SHP77 treated with DMSO at 0.1 percent for 48 hours (cell line): ENCODE results near the gene OSM.

Experiments used
- DNase-seq: peaks from one replicate; lab custom pipeline; 2025; lab: John Stamatoyannopoulos, UW

The OSM gene

GRCh38 chr22:30266445-30267381, at the start of gene OSM:
Gene OSM (minus strand): TSS chr22:30266851. CDS start chr22:30266799, 52 bp downstream.
- DNase-seq: no peak

GRCh38 chr22:30315962-30316576, 49.4 kb upstream of the OSM start:
- no peak for DNase-seq

GRCh38 chr22:30314915-30315314, 48.3 kb upstream of the OSM start:
- no peak for DNase-seq

- no peak for DNase-seq
Measured at GRCh38 chr22:30313527-30314363, 47.1 kb upstream of the OSM start.

DNA sequence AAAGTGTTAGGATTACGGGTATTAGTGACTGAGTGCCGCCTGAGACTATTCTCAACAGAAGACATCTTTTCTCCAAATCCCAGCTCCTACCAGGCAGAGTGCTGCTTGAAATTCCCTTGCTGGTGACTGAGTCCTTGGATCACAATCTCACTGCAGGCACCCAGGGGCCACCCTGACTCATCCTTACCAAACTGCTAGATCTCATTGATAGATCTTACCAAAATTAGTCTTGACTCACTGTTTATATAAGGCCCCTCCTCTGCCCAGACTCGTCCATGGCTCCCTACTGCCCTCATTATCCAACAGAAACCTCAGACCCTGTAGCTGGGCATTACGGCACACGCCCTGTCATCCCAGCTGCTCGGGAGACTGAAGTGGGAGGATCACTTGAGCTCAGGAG, 45.4 kb upstream of the OSM start:
- no peak for DNase-seq

DNA sequence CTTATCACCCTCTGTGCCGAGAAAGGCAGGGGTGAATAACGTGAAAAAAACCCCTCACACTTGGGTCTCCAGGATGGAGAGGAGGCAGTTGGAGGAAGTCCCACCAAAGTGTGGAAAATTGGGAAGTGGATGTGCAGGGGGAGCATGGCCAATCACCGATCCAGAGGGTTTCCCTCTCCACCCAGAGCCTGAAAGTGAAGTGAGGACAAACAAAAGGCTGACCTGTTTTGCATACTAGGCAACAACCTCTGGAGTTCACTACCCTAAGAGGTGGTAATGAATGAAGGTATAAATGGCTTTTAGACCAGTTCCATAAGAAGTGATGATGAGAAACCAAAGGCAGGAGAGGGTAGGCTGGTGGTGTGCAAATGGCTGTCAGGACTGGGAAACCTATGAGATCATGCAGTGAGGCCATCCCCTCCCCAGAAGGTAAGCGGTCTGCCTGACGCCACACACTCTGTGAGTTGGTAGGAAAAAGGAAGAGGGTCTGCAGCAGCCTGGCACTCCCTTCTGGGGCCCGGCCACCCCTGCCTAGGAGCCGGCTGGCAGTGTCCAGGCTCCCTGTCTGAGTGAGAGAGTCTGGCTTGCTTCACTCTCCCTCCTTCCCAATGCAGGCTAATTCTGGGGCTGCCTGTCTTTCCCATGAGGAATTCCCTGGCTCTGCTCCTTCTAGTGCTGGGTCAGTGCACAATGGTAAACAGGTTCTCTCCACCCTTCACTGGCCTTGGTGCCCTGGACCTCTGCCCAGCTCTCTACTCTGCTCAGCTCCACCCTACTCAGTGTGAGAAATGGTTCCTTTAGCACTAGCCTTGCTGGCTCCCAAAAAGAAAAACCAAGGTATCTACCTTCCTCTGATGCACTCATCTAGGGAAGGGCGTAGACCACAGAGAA, 44.5 kb upstream of the OSM start:
- no peak for DNase-seq

DNA sequence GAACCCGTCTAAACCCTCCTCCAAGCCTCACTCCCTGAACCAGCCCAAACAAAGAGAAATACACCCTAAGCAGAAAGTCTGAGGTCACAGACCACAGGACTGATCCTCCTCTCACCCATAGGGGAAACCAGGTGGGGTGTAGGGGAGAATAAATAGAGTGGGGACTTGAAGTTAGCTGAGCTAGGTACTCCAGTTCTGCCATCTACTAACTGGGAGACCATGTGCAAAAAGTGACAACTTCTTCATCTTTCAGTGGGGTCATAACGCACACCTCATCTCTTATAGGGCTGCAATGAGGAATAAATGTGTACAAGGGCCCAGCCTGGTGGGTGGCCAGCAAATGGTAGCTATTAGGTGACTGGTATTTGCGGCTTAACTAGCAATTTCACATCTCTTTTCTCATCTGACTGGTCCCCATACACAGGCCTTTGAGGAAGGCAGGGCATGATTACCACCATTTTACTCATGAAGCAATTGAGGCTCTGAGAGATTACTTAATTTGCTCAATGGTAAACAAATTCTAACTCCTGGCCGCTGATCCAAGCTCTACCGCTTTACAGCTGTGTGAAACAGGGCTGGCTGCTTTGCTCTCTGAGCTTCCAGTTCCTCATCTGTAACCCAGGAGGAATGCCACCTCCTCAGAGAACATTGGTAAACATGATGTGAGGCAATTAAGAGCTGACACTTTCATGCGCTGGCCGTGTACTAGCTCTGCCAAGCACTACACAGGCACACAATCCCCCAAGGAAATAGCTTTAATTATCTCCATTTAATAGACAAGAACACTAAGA, 43.5 kb upstream of the OSM start:
- no peak for DNase-seq

GRCh38 chr22:30308518-30309230, 42.0 kb upstream of the OSM start:
- no peak for DNase-seq

- DNase-seq: no peak
Measured at GRCh38 chr22:30308093-30308492, 41.4 kb upstream of the OSM start.

DNA sequence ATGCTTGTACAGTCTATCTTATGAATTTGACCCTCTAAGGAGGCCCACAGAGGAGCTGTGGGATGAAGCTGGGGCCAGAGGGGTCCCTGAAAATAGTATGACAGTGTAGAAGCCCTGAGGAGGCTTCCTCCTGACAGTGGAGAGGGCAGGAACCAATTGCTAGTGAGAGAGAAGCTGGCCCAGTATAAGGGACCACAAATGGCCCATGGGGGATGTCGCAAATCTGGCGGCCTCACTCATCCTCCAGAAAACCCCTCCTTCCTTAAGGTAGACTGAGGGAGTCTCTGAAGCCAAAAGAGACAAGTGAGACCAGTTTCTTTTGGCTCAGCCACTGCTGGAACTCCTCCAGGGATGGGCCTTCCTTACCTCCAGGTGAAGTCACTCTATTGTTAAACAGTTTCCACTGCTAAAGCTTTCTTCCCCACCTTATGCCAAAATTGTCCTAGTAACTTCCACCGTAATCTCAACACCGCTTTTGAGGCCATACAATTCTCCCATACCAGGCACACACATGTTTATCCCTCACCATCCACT, 40.5 kb upstream of the OSM start:
- DNase-seq: no peak

- DNase-seq: no peak
Measured at GRCh38 chr22:30306627-30307011, 40.0 kb upstream of the OSM start.

DNA sequence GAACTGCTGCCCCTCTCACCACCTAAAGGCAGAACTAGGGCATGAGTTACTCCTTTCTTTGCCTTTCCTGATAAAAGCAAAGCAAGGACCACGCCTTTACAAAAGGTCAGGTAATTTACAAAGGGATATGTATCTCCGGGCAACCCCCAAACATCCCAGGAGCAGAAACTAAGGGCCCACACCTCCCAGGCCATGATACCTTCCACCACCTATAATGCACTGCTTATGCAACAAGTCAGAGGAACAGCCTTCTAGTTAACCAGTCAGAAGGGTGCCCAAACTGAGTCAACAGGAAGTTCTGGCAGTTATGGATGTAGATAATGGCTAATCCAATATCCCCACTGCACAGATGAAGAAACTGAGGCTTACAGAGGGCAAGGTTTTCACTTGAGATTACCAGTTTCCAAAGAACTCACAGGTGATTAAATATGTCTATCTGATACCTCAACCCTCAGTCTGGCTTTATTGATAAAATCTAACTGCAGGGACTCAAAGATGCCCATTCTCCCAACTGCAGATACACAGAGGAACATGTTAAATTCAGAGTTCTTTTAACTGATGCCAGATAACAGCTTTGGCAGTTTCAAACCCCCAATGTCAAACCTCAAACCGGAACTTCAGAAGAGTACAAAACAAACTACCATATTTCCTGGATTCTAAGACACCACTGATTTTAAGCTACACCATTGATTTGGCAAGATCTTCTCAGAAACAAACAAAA, 39.4 kb upstream of the OSM start:
- DNase-seq: no peak

GRCh38 chr22:30305519-30305905, 38.9 kb upstream of the OSM start:
- DNase-seq: no peak

GRCh38 chr22:30304495-30305244, 38.0 kb upstream of the OSM start:
- DNase-seq: no peak

DNA sequence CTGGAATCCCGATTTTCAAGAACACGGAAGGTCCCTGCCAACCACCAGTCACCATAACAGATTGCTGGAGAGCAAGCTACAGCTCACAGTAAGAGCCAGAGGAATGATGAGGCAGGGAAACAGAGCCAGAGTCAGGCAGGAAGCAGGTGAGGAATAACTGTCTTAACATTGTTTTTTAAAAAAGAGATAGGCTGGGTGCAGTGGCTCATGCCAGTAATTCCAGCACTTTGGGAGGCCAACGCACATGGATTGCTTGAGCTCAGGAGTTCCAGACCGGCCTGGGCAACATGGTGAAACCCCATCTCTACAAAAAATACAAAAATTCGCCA, 36.1 kb upstream of the OSM start:
- DNase-seq: no peak

DNA sequence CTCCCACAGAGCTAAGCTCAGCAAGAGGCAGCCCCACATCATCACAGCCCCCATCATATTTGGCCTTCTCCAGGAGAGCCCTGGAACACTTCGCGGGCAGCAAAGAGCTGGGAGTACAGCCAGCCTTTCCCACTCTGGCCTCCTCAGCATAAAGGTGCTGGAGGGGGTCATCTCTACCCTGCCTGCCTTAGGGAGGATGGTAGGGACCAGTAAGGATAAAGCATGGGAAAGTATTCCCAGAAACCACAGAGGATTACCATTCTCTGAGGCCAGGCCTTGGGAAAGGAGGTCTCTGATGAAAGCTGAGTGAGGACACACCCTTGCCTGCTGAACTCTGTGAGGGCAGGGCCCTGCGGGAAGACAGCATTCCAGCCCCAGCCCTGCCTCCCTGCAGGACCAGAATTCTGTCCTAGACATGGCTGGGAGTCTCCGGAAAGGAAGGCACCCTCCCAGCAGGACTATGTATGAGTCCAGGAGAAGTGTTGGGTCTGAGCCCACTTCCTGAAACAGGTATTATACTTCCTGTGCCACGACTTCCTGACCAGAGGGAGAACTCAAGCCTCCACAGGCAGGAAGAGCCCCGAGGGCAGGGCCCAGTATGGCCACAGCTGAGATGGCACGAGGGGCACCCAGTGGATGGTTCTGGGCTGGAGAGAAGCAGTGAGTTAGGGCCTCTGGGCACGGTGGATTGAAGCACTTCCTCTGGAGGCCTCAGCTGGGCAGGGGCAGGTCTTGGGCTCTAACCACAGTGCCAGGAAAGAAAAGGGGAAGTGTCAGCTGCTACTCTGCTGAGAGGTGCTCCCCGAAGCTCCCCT, 35.6 kb upstream of the OSM start:
- DNase-seq: no peak

- DNase-seq: no peak
Measured at GRCh38 chr22:30299322-30299721, 32.7 kb upstream of the OSM start.
